Panc1 (cell line): ENCODE results near the gene PIGW. TPM values are rescaled to one million over a fixed set of nuclear protein-coding genes. Genes with fewer than 3 reads are reported as not detected.

Experiments
- ATAC-seq: fragments of 200-7000 bp; cut with Tn5 transposase; 2 replicates; pipeline ENCODE4 v1.9.1; 2020; ENCODE audit warnings: mild to moderate bottlenecking, moderate library complexity
- BruUV-seq: library from RNA; stranded (reverse); fragments of 400-500 nt; replicated peaks from 2 replicates; lab custom pipeline; 2021; lab: Mats Ljungman, UMichigan
- CTCF ChIA-PET: fragments of 300-600 bp; sonication (Branson Sonifier 250); formaldehyde crosslinking; loops from one replicate; lab custom pipeline; 2022; ENCODE audit warnings: antibody characterized with exemption; lab: Charles Lee
- POLR2A ChIA-PET: fragments of 300-600 bp; sonication (Branson Sonifier 250); formaldehyde crosslinking; loops from one replicate; lab custom pipeline; 2022; ENCODE audit warnings: antibody characterized with exemption; lab: Charles Lee
- DNase-seq: peaks from one replicate; pipeline ENCODE4 v3.0.0-alpha.2; 2010; ENCODE audit warnings: low read depth, low spot score
- H3K27ac ChIP-seq: 2 replicates; pipeline ENCODE4 v1.5.1; 2011; ENCODE audit warnings: mild to moderate bottlenecking, low read length, inconsistent platforms
- H3K27me3 ChIP-seq: fragments of 200-500 bp; sonication (Bioruptor generic); 2 replicates; pipeline ENCODE4 v1.6.0; 2014; ENCODE audit warnings: low read length, inconsistent platforms; ENCODE audit not compliant: control insufficient read depth, insufficient read depth
- H3K36me3 ChIP-seq: fragments of 200-500 bp; sonication (Bioruptor generic); 2 replicates; pipeline ENCODE4 v1.5.1; 2014; ENCODE audit warnings: inconsistent platforms, mild to moderate bottlenecking, low read length, moderate library complexity; ENCODE audit not compliant: control insufficient read depth, insufficient read depth
- H3K4me1 ChIP-seq: 2 replicates; pipeline ENCODE4 v1.5.1; 2011; ENCODE audit warnings: inconsistent platforms, mild to moderate bottlenecking, low read length, moderate library complexity; ENCODE audit not compliant: control insufficient read depth, insufficient read depth
- H3K4me3 ChIP-seq, 2 experiments: 2 replicates each; pipeline ENCODE4 v1.5.1; 2011 to 2012; ENCODE audit warnings: low read depth in 2 of 2, low read length in 2 of 2, mild to moderate bottlenecking in 2 of 2, inconsistent platforms in 1 of 2, moderate library complexity in 1 of 2
- H3K9me3 ChIP-seq: fragments of 200-500 bp; sonication (Bioruptor generic); 2 replicates; pipeline ENCODE4 v1.5.1; 2014; ENCODE audit warnings: low read depth, mild to moderate bottlenecking, inconsistent platforms, low read length, moderate library complexity; ENCODE audit not compliant: control insufficient read depth, insufficient read depth
- CTCF ChIP-seq: fragments of 450-650 bp; IDR thresholded peaks from 2 replicates; pipeline ENCODE4 v1.5.1; 2017; ENCODE audit warnings: mild to moderate bottlenecking
- POLR2AphosphoS5 ChIP-seq: IDR thresholded peaks from 2 replicates; pipeline ENCODE4 v1.6.1; 2012; ENCODE audit warnings: mild to moderate bottlenecking, low read depth, low read length, moderate library complexity
- REST ChIP-seq, 2 experiments: IDR thresholded peaks; 2 replicates each; pipeline ENCODE4 v1.6.1; 2011 to 2012; ENCODE audit warnings: low read depth in 2 of 2, control low read depth in 1 of 2, low read length in 1 of 2, mild to moderate bottlenecking in 1 of 2, moderate library complexity in 1 of 2; ENCODE audit not compliant: insufficient read depth in 1 of 2
- SIN3A ChIP-seq: IDR thresholded peaks from 2 replicates; pipeline ENCODE4 v1.6.1; 2012; ENCODE audit warnings: low read depth, mild to moderate bottlenecking, low read length, moderate library complexity, borderline replicate concordance; ENCODE audit not compliant: insufficient read depth
- TCF7L2 ChIP-seq: IDR thresholded peaks from 2 replicates; pipeline ENCODE4 v1.6.1; 2011; ENCODE audit warnings: mild to moderate bottlenecking, low read depth, low read length, inconsistent platforms
- in situ Hi-C: cut with HindIII; loops from 2 replicates; pipeline ENCODE4 v1.10.0; 2016; ENCODE audit warnings: low sequenced_read_pairs, low pct_unique_long_range_greater_than_20kb
- intact Hi-C: fragments of 100-400 bp; cut with micrococcal nuclease; formaldehyde crosslinking; loops from one replicate; pipeline ENCODE4 v1.10.0; 2022; ENCODE audit not compliant: unreplicated experiment
- total RNA-seq: library from RNA; stranded (reverse); gene quantifications from one replicate; pipeline ENCODE4 v1.2.1, GENCODE V29; 2021; ENCODE audit not compliant: unreplicated experiment

The PIGW gene
- total RNA-seq, 1 experiment from 2014 or later: 16.2 TPM

- Histone ChIP-seq H3K27ac (no peak overlapping the region), H3K4me3 (no peak overlapping the region), H3K9me3 (no peaks in the 10 kb centered on the region), H3K27me3 (no peaks in the 10 kb centered on the region), H3K4me1 (no peaks in the 10 kb centered on the region), H3K36me3 (no peaks in the 10 kb centered on the region)
- BruUV-seq: no TSS peak
- intact Hi-C loops: no loop called here
- CTCF ChIA-PET: interaction anchor here (0.5 kb wide), 1 partner anchor 55 kb away, joined by 4 read pairs; no protein-coding TSS in a partner anchor
- POLR2A ChIA-PET: no interaction called here
- TF ChIP-seq SIN3A (no peak), REST (IDR thresholded peaks at IDR 0.05; ENCODE audit: insufficient read depth in 1 of 2, low read depth in 2 of 2, low read length in 1 of 2) (no peak), CTCF (no peak), POLR2AphosphoS5 (no peak; the same call in 1 of the 2 replicates), TCF7L2 (no peak)
- ATAC-seq (no peak), DNase-seq (no peak)
- in situ Hi-C loops: no loop called here
Observed at GRCh38 chr17:36506249-36506826, 28.4 kb upstream of the PIGW start.

- Histone ChIP-seq H3K27me3 (no peaks in the 10 kb centered on the region), H3K4me3 (no peak overlapping the region), H3K36me3 (no peaks in the 10 kb centered on the region), H3K27ac (no peak overlapping the region), H3K4me1 (no peaks in the 10 kb centered on the region), H3K9me3 (no peaks in the 10 kb centered on the region)
- TF ChIP-seq CTCF (no peak), SIN3A (no peak), REST (IDR thresholded peaks at IDR 0.05; ENCODE audit: insufficient read depth in 1 of 2, low read depth in 2 of 2, low read length in 1 of 2) (no peak), TCF7L2 (no peak), POLR2AphosphoS5 (no peak)
- CTCF ChIA-PET: no interaction called here
- intact Hi-C loops: no loop called here
- POLR2A ChIA-PET: no interaction called here
- BruUV-seq: no TSS peak
- in situ Hi-C loops: no loop called here
- no peak for DNase-seq
- ATAC-seq: no peak
Observed at GRCh38 chr17:36506831-36507230, 28.0 kb upstream of the PIGW start.
